GM13976 (cell line): ENCODE results near the gene SPEN.

Experiments
- DNase-seq: peaks from one replicate; pipeline ENCODE4 v3.0.0; 2012; ENCODE audit warnings: low spot score
- CTCF ChIP-seq: IDR thresholded peaks from 2 replicates; pipeline ENCODE4 v1.5.1; 2012; ENCODE audit warnings: borderline replicate concordance, mild to moderate bottlenecking; ENCODE audit not compliant: insufficient read depth; ENCODE audit errors: extremely low read depth, missing control alignments, control extremely low read depth
- in situ Hi-C: fragments of 300-500 bp; cut with MboI; formaldehyde crosslinking; loops from one replicate; pipeline ENCODE4 v1.12.0; 2022; ENCODE audit warnings: low sequenced_read_pairs, mixed read lengths, inconsistent platforms; ENCODE audit not compliant: unreplicated experiment

Gene SPEN

DNA sequence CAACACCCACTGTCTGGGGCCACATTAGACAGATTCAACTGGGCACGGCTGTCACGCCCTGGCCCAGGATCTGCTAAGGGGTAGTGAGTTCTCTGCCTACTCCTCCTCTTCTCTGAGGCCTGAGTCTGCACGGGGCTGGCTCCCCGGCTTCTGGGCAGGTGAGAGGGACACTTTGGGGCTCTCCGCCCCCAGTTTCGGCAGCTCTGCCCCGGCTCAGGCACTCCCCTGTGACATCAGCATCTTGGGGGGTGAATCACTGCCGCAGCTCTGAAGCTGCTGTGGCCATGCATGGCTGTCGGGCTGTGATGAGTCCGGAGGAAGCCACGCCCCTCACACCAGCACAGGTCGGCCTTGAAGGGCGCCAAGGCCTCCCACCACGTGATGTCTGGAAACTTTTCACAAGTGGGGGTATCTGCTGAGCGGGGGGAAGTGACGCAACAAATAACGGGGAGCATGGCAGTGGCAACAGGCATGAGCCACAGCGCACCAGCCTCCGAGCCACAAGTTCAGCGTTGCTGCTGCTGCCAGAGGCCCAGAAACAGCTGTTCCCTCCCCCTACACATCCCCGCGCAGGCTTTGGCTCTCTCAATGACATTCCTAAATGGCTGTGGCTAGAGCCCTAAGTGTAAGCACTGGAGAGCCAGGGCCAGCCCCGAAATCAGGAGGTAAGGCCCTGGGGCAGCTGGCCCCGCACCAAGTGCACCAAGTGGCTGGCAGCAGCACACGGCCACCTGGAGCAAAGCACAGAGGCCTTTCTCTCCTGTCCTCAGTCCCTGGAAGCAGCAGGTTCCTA is 102.1 kb downstream of the SPEN start:
- TF ChIP-seq CTCF: no peak
- in situ Hi-C loops: no loop called here
- peak; percentile 92 for DNase-seq

- TF ChIP-seq CTCF: no peak
- in situ Hi-C loops: no loop called here
- no peak for DNase-seq
Observed at GRCh38 chr1:15950302-15950701, 102.8 kb downstream of the SPEN start.

DNA sequence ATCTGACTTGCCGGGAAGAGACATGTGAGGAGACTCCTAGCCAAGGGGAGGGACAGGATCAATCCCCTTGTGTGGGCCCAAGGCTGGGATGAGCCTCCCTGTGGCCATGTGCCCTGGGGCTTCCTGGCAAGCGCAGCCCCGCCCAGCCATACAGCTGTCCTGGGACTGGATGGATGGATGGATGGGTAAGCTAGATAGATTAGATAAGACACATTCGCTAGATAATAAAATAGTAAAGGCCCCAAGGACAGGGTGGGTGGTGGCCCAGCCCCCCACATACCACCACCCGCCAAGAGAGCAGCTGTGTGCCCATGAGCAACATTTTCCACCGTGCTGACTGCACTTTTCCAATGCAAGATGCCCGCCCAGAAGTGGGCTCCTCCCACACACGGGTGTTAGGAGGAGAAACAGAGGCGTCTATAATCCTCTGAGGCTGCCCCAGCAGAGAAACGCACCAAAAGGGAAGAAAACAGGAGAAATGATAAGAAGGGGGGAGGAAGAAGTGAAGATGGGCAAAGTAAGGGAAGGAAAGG is 103.3 kb downstream of the SPEN start:
- TF ChIP-seq CTCF: no peak
- no peak for DNase-seq
- in situ Hi-C loops: no loop called here

GRCh38 chr1:15951341-15952153 is 104.0 kb downstream of the SPEN start:
- TF ChIP-seq CTCF: no peak
- in situ Hi-C loops: no loop called here
- no peak for DNase-seq

DNA sequence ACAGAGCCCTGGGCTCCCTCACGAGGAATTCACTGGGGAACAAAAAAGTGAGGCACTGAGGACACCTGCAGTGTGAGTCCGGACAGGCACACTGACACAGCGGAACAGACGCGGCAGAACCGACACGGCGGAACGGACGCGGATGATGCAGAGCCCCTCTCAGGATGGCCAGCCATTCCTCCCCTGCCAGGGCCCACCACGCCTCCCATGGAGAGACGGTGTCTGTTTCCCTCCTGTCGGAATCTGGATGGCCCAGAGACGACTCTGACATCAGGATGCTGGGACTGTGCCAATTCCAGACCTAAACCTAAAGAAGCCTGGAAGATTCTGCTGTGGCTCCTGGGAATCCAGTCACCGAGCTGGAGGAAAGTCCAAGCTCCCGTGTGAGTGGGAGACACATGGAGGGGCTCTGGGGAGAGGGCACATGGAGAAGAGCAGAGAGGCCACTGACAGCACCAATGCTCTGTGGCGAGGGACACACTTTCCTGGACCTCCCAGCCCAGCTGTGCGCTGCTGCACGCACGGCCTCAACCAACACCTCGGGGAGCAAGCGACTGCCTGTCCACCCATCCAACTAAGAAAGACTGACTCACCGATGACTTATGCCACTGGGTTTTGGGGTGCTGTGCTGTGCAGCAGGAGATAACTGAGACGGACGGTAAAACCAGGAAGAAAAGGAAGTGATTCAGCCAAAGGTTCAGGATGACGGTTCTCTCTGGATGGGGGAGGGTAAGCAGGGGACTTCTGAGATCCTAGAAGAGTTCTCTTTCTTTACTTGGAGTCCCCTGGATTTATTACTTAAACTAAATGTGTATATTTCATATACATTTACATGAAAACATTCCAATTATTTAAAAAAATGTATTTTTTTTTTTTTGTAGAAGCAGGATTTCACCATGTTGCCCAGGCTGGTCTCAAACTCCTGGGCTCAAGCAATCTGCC is 105.1 kb downstream of the SPEN start:
- no peak for DNase-seq
- in situ Hi-C loops: no loop called here
- TF ChIP-seq CTCF: no peak

DNA sequence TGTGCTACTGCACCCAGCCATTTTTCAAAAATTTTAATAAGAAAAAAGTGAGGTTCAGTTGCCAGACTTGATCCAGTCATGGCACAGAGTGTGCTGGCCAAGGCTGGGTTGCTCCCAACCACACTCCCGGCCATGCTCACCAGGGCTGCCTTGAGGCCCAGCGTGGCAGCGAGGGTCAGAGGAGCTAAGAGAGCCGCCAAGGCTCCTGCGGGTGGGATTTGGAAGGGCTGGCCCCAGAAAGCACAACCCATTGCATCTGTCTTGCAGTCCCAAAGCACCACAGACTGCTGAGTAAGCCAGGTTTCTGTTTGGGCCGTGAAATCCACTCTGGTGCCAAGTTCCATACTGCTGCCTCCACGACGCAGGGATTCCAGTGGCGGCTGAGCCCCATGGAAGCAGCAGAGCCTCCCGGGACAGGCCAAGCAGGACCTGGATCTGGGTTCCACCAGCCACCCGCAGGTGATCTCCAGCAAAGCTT is 105.8 kb downstream of the SPEN start:
- in situ Hi-C loops: no loop called here
- no peak for DNase-seq
- no peak for TF ChIP-seq CTCF
